Suprapubic skin (tissue), 4 donors: ENCODE data around the gene SLC34A3.

Source experiments
- EP300 ChIP-seq: sonication (generic); formaldehyde crosslinking; IDR thresholded peaks from one replicate; pipeline ENCODE4 v1.6.1; 2017; ENCODE audit warnings: antibody characterized with exemption
- POLR2A ChIP-seq, 2 donors: fragments of 450-650 bp; IDR thresholded peaks; one replicate each; pipeline ENCODE4 v1.6.1; 2017; ENCODE audit warnings: antibody characterized with exemption in 2 of 2, mild to moderate bottlenecking in 2 of 2, moderate library complexity in 2 of 2
- POLR2AphosphoS5 ChIP-seq, 3 donors: sonication (generic); formaldehyde crosslinking; IDR thresholded peaks; one replicate each; pipeline ENCODE4 v1.6.1; 2017; ENCODE audit warnings: antibody characterized with exemption in 3 of 3
- TF ChIP-seq, protein P1 (sequence below), 2 donors: fragments of 200-600 bp in 1 of 2; fragments of 450-650 bp in 1 of 2; sonication (generic) in 1 of 2; IDR thresholded peaks; one replicate each; pipeline ENCODE4 v1.5.1; 2016 to 2019; ENCODE audit warnings: antibody characterized with exemption in 2 of 2, mild to moderate bottlenecking in 1 of 2, moderate library complexity in 1 of 2

DNA sequence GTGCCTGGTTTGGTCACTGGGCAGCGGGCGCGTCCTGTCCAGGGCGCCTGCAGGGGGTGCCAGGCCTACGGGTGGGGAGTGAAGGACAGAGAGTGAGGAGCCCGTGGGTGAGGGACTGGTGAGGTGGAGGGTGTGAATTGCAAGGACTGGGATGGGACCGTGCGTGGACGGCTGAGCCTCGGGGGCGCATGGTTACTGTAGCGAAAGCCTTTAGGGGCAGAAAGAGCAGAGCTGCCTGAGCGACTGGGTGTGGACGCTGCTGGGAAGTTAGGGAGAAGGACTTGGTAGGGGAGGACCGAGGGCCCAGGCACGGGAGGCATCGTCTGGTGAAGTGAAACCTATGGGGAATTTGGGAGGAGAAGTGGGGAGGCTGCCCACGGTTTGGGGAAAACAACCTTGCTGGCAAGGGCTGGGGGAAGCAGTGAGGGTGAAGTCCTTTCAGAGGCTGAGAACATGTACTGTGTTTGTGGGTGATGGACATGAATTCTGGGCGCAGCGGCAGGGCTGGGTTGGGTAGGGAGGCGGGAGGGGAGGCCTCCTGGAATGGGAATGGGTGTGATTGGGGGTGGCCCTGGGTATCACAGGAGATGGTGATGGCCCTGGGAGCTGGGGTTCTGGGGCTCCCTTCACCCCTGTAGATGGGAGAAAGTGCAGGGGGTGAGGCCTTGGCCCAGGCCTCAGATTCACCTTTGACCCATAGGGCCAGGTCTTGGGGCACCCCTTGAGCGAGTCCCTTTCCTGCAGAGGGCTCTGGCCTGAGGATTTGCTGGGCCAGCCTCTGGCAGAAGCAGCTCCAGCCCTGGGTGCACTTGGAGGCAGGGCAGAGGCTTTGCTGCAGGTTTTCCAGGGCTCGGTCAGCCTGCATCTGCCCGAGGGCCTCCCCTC is 45.1 kb downstream of the SLC34A3 start:
- no peak for TF ChIP-seq POLR2A (IDR thresholded peaks at IDR 0.05)
- TF ChIP-seq, protein P1, sequence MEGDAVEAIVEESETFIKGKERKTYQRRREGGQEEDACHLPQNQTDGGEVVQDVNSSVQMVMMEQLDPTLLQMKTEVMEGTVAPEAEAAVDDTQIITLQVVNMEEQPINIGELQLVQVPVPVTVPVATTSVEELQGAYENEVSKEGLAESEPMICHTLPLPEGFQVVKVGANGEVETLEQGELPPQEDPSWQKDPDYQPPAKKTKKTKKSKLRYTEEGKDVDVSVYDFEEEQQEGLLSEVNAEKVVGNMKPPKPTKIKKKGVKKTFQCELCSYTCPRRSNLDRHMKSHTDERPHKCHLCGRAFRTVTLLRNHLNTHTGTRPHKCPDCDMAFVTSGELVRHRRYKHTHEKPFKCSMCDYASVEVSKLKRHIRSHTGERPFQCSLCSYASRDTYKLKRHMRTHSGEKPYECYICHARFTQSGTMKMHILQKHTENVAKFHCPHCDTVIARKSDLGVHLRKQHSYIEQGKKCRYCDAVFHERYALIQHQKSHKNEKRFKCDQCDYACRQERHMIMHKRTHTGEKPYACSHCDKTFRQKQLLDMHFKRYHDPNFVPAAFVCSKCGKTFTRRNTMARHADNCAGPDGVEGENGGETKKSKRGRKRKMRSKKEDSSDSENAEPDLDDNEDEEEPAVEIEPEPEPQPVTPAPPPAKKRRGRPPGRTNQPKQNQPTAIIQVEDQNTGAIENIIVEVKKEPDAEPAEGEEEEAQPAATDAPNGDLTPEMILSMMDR (IDR thresholded peaks at IDR 0.05): no peak
- TF ChIP-seq POLR2AphosphoS5 (IDR thresholded peaks at IDR 0.05): no peak
- TF ChIP-seq EP300: no peak
